Fibroblast of the aortic adventitia (primary cell): Measurements from ENCODE around the gene USP38. TPM values are rescaled to one million over a fixed set of nuclear protein-coding genes. Genes with fewer than 3 reads are reported as not detected.
A peak's percentile ranks its signal among the peaks of the same experiment; 100 is the strongest.
"Not testable (repeated sequence)": the region's sequence is repeated elsewhere in the genome, so short reads cannot be mapped to it uniquely, and the experiment has no call there.

Experiments used
- DNase-seq: peaks from one replicate; pipeline ENCODE4 v3.0.0-alpha.2; 2010; ENCODE audit warnings: low read depth
- H3K4me3 ChIP-seq: 2 replicates; pipeline ENCODE4 v1.5.1; 2011; ENCODE audit warnings: low read depth, mild to moderate bottlenecking, control low read depth, low read length, moderate library complexity
- total RNA-seq: library from RNA; depleted of rRNA; stranded (reverse); fragments of >200 nt; gene quantifications from 2 replicates; pipeline ENCODE4 v1.2.3, GENCODE V29; 2012; ENCODE audit warnings: low replicate concordance
- TF ChIP-seq, protein P1 (sequence below): IDR thresholded peaks from 2 replicates; pipeline ENCODE4 v1.5.1; 2011; ENCODE audit warnings: mild to moderate bottlenecking, low read length, control low read depth, inconsistent platforms; ENCODE audit not compliant: insufficient read depth

USP38 gene, protein sequence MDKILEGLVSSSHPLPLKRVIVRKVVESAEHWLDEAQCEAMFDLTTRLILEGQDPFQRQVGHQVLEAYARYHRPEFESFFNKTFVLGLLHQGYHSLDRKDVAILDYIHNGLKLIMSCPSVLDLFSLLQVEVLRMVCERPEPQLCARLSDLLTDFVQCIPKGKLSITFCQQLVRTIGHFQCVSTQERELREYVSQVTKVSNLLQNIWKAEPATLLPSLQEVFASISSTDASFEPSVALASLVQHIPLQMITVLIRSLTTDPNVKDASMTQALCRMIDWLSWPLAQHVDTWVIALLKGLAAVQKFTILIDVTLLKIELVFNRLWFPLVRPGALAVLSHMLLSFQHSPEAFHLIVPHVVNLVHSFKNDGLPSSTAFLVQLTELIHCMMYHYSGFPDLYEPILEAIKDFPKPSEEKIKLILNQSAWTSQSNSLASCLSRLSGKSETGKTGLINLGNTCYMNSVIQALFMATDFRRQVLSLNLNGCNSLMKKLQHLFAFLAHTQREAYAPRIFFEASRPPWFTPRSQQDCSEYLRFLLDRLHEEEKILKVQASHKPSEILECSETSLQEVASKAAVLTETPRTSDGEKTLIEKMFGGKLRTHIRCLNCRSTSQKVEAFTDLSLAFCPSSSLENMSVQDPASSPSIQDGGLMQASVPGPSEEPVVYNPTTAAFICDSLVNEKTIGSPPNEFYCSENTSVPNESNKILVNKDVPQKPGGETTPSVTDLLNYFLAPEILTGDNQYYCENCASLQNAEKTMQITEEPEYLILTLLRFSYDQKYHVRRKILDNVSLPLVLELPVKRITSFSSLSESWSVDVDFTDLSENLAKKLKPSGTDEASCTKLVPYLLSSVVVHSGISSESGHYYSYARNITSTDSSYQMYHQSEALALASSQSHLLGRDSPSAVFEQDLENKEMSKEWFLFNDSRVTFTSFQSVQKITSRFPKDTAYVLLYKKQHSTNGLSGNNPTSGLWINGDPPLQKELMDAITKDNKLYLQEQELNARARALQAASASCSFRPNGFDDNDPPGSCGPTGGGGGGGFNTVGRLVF
- total RNA-seq, result 23.5 and 28.8 TPM in 2 replicates

- peak within 1 kb of the TSS; percentile 86 for H3K4me3 ChIP-seq
- TF ChIP-seq, protein P1, sequence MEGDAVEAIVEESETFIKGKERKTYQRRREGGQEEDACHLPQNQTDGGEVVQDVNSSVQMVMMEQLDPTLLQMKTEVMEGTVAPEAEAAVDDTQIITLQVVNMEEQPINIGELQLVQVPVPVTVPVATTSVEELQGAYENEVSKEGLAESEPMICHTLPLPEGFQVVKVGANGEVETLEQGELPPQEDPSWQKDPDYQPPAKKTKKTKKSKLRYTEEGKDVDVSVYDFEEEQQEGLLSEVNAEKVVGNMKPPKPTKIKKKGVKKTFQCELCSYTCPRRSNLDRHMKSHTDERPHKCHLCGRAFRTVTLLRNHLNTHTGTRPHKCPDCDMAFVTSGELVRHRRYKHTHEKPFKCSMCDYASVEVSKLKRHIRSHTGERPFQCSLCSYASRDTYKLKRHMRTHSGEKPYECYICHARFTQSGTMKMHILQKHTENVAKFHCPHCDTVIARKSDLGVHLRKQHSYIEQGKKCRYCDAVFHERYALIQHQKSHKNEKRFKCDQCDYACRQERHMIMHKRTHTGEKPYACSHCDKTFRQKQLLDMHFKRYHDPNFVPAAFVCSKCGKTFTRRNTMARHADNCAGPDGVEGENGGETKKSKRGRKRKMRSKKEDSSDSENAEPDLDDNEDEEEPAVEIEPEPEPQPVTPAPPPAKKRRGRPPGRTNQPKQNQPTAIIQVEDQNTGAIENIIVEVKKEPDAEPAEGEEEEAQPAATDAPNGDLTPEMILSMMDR, result peak; percentile 44
- DNase-seq, result peak; percentile 90
Measured at GRCh38 chr4:143184503-143185252, at the start of gene USP38. USP38 (plus strand) TSS chr4:143184917; CDS start chr4:143185451, 534 bp downstream.

DNA sequence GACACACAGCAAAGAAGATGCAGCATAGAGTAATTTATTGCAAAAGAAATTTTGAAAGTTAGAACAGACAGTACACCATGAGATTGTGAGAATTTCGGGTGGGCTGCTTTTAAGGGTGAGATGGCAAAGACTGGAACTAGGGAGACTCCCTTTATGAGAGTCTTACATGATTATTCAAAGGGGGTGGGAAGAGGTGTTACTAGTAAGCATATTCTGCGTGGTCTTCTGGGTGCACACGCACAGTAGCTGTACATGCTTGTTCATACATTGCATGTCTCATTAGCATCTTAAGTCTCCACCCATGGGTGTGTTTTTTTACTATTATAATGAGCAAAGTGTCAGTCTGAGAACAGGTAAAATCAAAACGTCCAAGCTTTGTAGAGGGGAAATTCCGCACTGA lies 49.4 kb upstream of the USP38 start:
- TF ChIP-seq, protein P1, result no peak
- DNase-seq, result no peak
- no peak overlapping the region for H3K4me3 ChIP-seq

GRCh38 chr4:143140696-143141095 lies 44.0 kb upstream of the USP38 start:
- no peak overlapping the region for H3K4me3 ChIP-seq
- TF ChIP-seq, protein P1, result no peak

DNA sequence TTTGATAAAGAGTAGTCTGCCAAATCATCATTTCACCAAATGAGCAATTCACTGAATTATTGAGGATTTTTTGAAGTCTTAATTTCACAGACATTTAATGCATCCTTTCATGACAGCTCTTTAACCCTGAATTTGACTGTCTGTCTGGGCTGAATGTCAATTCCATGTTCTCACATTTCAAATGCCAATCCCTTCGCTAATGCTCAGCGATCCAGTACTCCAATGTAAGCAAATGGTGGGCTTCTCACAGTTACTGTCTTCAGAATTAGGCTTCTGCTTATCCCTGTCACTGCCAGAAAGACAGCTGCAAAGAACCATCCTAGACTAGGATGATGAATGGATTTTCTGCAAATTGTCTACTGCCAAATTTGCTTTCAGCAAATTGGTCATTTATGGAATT lies 36.2 kb upstream of the USP38 start:
- TF ChIP-seq, protein P1, result no peak
- H3K4me3 ChIP-seq, result no peak overlapping the region
- no peak for DNase-seq

More at GRCh38 chr4:143140696-143141095, 44.0 kb upstream of the USP38 start:
- no peak for DNase-seq

- TF ChIP-seq, protein P1, result no peak
- no peak for DNase-seq
- no peak overlapping the region for H3K4me3 ChIP-seq
Measured at GRCh38 chr4:143156853-143157252, 27.9 kb upstream of the USP38 start.

GRCh38 chr4:143163614-143164013 lies 21.1 kb upstream of the USP38 start:
- no peak for DNase-seq
- TF ChIP-seq, protein P1, result no peak
- no peak overlapping the region for H3K4me3 ChIP-seq

- DNase-seq, H3K4me3 ChIP-seq: not testable (repeated sequence)
Measured at GRCh38 chr4:143166722-143167121, 18.0 kb upstream of the USP38 start.
